AG09309 (cell line): ENCODE measurements around the gene GPC5.

Experiments
- DNase-seq: peaks from one replicate; pipeline ENCODE4 v3.0.0-alpha.2; 2010; ENCODE audit warnings: low read depth
- H3K4me3 ChIP-seq: 2 replicates; pipeline ENCODE4 v1.5.1; 2011; ENCODE audit warnings: mild to moderate bottlenecking, low read depth, low read length, moderate library complexity; ENCODE audit not compliant: control insufficient read depth
- CTCF ChIP-seq: IDR thresholded peaks from 2 replicates; pipeline ENCODE4 v1.5.1; 2011; ENCODE audit warnings: mild to moderate bottlenecking, low read depth, low read length, inconsistent platforms; ENCODE audit not compliant: insufficient read depth, control insufficient read depth; ENCODE audit errors: missing control alignments

The GPC5 gene

GRCh38 chr13:92491839-92492238, 1093.4 kb downstream of the GPC5 start:
- no peak for TF ChIP-seq CTCF
- DNase-seq = no peak
- no peak overlapping the region for H3K4me3 ChIP-seq

- no peak for DNase-seq
- H3K4me3 ChIP-seq = no peak overlapping the region
- no peak for TF ChIP-seq CTCF
Measured at GRCh38 chr13:92494915-92495314, 1096.5 kb downstream of the GPC5 start.

GRCh38 chr13:92500192-92500591, 1101.8 kb downstream of the GPC5 start:
- no peak for TF ChIP-seq CTCF
- no peak for DNase-seq
- H3K4me3 ChIP-seq = no peak overlapping the region

- no peak for DNase-seq
- H3K4me3 ChIP-seq = no peak overlapping the region
- TF ChIP-seq CTCF = no peak
Measured at GRCh38 chr13:92510416-92510815, 1112.0 kb downstream of the GPC5 start.

GRCh38 chr13:92512852-92513251, 1114.4 kb downstream of the GPC5 start:
- no peak overlapping the region for H3K4me3 ChIP-seq
- no peak for TF ChIP-seq CTCF
- no peak for DNase-seq

- H3K4me3 ChIP-seq = no peak overlapping the region
- no peak for TF ChIP-seq CTCF
- DNase-seq = no peak
Measured at GRCh38 chr13:92513672-92514071, 1115.3 kb downstream of the GPC5 start.
